Loucy (cell line): ENCODE data around the gene CP.

Source experiments
- H2AFZ ChIP-seq: fragments of 200-600 bp; sonication (generic); 2 replicates; pipeline ENCODE4 v1.6.0; 2016; ENCODE audit warnings: antibody characterized with exemption, mild to moderate bottlenecking, low read length, moderate library complexity
- H3F3A ChIP-seq: fragments of 200-600 bp; 2 replicates; pipeline ENCODE4 v1.6.0; 2016; ENCODE audit warnings: antibody characterized with exemption, low read depth, mild to moderate bottlenecking
- H3K27me3 ChIP-seq: fragments of 200-600 bp; sonication (generic); 2 replicates; pipeline ENCODE4 v1.6.1; 2014; ENCODE audit warnings: low read length, mild to moderate bottlenecking; ENCODE audit not compliant: insufficient read depth, poor library complexity, severe bottlenecking
- H3K36me3 ChIP-seq: fragments of 200-600 bp; sonication (generic); 2 replicates; pipeline ENCODE4 v1.6.1; 2016; ENCODE audit warnings: low read length; ENCODE audit not compliant: insufficient read depth
- H3K4me1 ChIP-seq: fragments of 200-600 bp; sonication (generic); 2 replicates; pipeline ENCODE4 v1.5.1; 2014; ENCODE audit warnings: low read length, mild to moderate bottlenecking; ENCODE audit not compliant: insufficient read depth, poor library complexity, severe bottlenecking
- H3K4me2 ChIP-seq: fragments of 200-600 bp; sonication (generic); 2 replicates; pipeline ENCODE4 v1.6.0; 2014; ENCODE audit warnings: antibody characterized with exemption, low read length, low read depth, mild to moderate bottlenecking; ENCODE audit not compliant: poor library complexity, severe bottlenecking
- H3K4me3 ChIP-seq: fragments of 200-600 bp; sonication (generic); 2 replicates; pipeline ENCODE4 v1.5.1; 2014; ENCODE audit warnings: low read length, mild to moderate bottlenecking, mixed read lengths; ENCODE audit not compliant: poor library complexity, severe bottlenecking
- H3K79me2 ChIP-seq: fragments of 200-600 bp; sonication (generic); 2 replicates; pipeline ENCODE4 v1.6.1; 2014; ENCODE audit warnings: low read length; ENCODE audit not compliant: insufficient read depth
- H3K9ac ChIP-seq: fragments of 200-600 bp; sonication (generic); 2 replicates; pipeline ENCODE4 v1.6.0; 2014; ENCODE audit warnings: mild to moderate bottlenecking, low read depth, low read length, moderate library complexity; ENCODE audit not compliant: poor library complexity, severe bottlenecking
- H3K9me2 ChIP-seq: fragments of 200-600 bp; sonication (generic); replicated peaks from 2 replicates; pipeline ENCODE4 v1.6.1; 2016; ENCODE audit warnings: low read depth, low read length, mixed read lengths
- H3K9me3 ChIP-seq: fragments of 200-600 bp; sonication (generic); 2 replicates; pipeline ENCODE4 v1.6.1; 2014; ENCODE audit warnings: mild to moderate bottlenecking, antibody characterized with exemption, low read length, low read depth; ENCODE audit not compliant: insufficient read depth
- H4K20me1 ChIP-seq: fragments of 200-600 bp; sonication (generic); 2 replicates; pipeline ENCODE4 v1.6.0; 2014; ENCODE audit warnings: antibody characterized with exemption, low read length, mild to moderate bottlenecking; ENCODE audit not compliant: insufficient read depth, poor library complexity, severe bottlenecking
- CTCF ChIP-seq: fragments of 200-600 bp; sonication (generic); conservative IDR thresholded peaks from 2 replicates; pipeline ENCODE4 v1.5.1; 2014; ENCODE audit warnings: mild to moderate bottlenecking, antibody characterized with exemption, low read length
- EZH2phosphoT487 ChIP-seq: fragments of 200-600 bp; IDR thresholded peaks from 2 replicates; pipeline ENCODE4 v1.6.1; 2018; ENCODE audit warnings: antibody characterized with exemption, mild to moderate bottlenecking, moderate library complexity, borderline replicate concordance

Gene CP

GRCh38 chr3:149150436-149150835 lies 71.2 kb downstream of the CP start:
- H3K9me2 ChIP-seq, result no peaks in the 10 kb centered on the region
- no peak overlapping the region for H2AFZ ChIP-seq
- H3K9me3 ChIP-seq, result no peaks in the 10 kb centered on the region
- H3K9ac ChIP-seq, result no peak overlapping the region
- H3K4me2 ChIP-seq, result no peak overlapping the region
- no peak overlapping the region for H3K4me3 ChIP-seq
- no peaks in the 10 kb centered on the region for H3F3A ChIP-seq
- peaks cover 41% of the 10 kb centered on the region for H3K4me1 ChIP-seq
- no peaks in the 10 kb centered on the region for H3K79me2 ChIP-seq
- H3K27me3 ChIP-seq, result no peaks in the 10 kb centered on the region
- H3K36me3 ChIP-seq, result peaks cover 25% of the 10 kb centered on the region; the same call in 1 of the 2 replicates
- no peak for TF ChIP-seq CTCF
- no peak for TF ChIP-seq EZH2phosphoT487
- H4K20me1 ChIP-seq, result peaks cover 4% of the 10 kb centered on the region

- H3K36me3 ChIP-seq, result peaks cover 28% of the 10 kb centered on the region; the same call in 1 of the 2 replicates
- no peaks in the 10 kb centered on the region for H3F3A ChIP-seq
- H3K9me2 ChIP-seq, result no peaks in the 10 kb centered on the region
- H3K4me1 ChIP-seq, result peaks cover 28% of the 10 kb centered on the region
- H4K20me1 ChIP-seq, result no peaks in the 10 kb centered on the region
- H3K27me3 ChIP-seq, result no peaks in the 10 kb centered on the region
- H3K4me3 ChIP-seq, result no peak overlapping the region
- H3K4me2 ChIP-seq, result peak overlapping the region; percentile 12
- no peaks in the 10 kb centered on the region for H3K9me3 ChIP-seq
- no peak overlapping the region for H3K9ac ChIP-seq
- TF ChIP-seq EZH2phosphoT487 (no peak), CTCF (no peak)
- no peak overlapping the region for H2AFZ ChIP-seq
- no peaks in the 10 kb centered on the region for H3K79me2 ChIP-seq
Measured at GRCh38 chr3:149145974-149146373, 75.7 kb downstream of the CP start.

DNA sequence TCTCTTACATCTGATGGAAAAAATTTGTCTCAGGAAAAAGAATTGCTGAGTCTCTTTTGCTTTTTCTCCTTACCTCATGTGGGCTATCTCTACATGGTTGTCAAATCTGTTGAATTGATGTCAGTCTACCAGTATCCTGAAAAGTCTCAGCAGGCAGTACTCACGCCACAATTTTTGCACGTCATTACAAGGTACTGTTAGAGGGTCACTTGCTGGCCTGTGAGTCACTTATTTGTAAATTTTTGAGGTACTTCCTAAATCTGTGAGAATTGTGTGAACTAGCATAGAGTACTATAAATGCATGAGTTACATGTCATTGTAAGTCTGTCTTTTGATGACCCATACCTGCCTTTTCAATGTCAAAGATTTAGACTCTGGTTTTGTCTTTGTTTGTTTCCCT lies 76.3 kb downstream of the CP start:
- Histone ChIP-seq H3K9me3 (no peaks in the 10 kb centered on the region), H3F3A (no peaks in the 10 kb centered on the region), H3K36me3 (peaks cover 28% of the 10 kb centered on the region; the same call in 1 of the 2 replicates), H3K4me2 (peak overlapping the region; percentile 12), H2AFZ (no peak overlapping the region), H4K20me1 (no peaks in the 10 kb centered on the region), H3K4me1 (peaks cover 30% of the 10 kb centered on the region), H3K27me3 (no peaks in the 10 kb centered on the region), H3K79me2 (0 out of 2 replicates have a peak, but pooled peaks cover 4% of the 10 kb centered on the region), H3K4me3 (no peak overlapping the region), H3K9ac (no peak overlapping the region), H3K9me2 (no peaks in the 10 kb centered on the region)
- TF ChIP-seq CTCF, result no peak
- no peak for TF ChIP-seq EZH2phosphoT487
